ENCODE measurements around the gene SCUBE1. TPM values are rescaled to one million over a fixed set of nuclear protein-coding genes. Genes with fewer than 3 reads are reported as not detected.

Gene SCUBE1
- total RNA-seq, 1 donor from 2014 or later: not detected

DNA sequence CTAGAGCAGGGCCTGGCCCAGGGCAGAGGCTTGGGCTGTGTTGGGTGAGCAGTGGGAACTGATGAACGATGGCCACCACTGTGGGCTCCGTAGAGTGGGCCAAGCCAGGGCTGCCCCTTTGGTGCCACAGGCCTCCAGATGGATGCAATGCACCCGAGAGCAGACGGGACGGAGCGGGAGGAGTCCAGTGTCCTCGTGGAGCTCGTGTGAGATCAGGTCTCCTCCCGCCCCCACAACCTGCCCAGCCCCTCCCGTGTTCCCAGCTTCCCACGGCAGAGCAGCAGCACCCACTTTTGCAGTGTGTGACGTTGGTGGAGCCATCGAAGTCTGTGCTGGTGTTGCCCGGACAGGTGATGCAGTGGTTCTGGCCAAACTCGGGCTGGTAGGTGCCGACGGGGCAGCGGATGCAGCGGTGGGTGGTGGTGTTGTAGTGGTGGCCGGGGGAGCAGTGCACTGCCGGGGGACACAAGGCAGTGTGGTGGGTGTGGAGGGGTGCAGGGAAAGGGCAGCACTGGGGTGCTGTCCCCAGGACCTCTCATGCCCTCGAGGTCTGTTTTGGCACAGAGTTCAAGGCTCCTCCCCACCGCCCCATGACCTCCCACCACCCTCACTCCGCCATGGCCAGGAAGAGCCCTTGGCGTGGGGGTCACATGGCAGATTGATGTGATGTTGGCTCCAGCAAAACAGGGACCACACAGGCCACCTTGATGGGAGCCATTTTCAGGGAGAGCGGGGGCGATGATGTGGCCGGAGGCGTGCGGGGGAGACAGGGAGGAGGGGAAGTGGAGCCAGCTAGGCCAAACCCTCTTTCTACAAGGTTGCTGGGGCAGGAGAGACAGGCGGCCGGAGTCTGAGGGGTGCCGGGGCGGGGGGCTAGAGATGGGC is 132.3 kb downstream of the SCUBE1 start:
- DNase-seq (ENCODE audit: low read depth): no peak
- TF ChIP-seq, protein P1, sequence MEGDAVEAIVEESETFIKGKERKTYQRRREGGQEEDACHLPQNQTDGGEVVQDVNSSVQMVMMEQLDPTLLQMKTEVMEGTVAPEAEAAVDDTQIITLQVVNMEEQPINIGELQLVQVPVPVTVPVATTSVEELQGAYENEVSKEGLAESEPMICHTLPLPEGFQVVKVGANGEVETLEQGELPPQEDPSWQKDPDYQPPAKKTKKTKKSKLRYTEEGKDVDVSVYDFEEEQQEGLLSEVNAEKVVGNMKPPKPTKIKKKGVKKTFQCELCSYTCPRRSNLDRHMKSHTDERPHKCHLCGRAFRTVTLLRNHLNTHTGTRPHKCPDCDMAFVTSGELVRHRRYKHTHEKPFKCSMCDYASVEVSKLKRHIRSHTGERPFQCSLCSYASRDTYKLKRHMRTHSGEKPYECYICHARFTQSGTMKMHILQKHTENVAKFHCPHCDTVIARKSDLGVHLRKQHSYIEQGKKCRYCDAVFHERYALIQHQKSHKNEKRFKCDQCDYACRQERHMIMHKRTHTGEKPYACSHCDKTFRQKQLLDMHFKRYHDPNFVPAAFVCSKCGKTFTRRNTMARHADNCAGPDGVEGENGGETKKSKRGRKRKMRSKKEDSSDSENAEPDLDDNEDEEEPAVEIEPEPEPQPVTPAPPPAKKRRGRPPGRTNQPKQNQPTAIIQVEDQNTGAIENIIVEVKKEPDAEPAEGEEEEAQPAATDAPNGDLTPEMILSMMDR (conservative IDR thresholded peaks at IDR 0.05; ENCODE audit: low read depth, low read length): no peak
- H3K4me3 ChIP-seq (ENCODE audit: low read depth, low read length): no peak overlapping the region

DNA sequence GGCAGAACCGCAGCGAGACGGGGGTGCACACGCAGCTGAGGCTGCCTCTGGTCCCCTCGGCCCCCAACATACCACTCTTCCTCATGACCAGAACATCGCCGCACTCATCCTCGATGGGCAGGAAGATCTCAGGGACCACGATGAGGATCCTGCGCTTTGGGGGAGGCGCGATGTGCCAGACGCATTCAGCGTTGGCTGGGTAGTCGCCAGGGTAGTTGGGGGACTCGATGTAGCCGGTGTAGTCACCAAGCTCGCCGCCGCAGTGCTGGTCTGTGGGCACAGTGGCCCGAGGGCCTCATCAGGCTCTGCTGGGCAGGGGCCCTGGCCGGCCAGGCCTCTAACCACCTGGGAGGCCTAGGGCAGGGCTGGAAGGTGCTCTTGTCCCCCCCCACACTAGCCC is 133.2 kb downstream of the SCUBE1 start:
- DNase-seq (ENCODE audit: low read depth): no peak

DNA sequence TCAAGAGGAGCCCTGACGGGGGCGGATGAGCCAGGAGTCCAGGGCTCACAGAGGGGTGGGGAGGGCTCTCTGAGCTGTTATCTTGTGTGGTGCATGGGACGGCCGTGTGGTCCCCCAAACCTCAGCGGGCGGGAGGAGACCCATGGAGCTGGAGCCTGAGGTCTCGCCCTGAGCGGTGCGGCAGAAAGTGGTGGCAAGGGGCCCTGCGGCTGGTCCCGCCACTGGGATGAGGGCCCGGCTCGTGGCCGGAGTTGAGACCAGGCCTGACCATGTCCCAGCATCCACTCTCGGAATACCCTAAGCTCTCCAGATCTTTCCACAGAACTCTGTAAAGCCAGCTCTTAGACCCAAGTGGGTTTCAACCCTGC is 133.7 kb downstream of the SCUBE1 start:
- DNase-seq (ENCODE audit: low read depth): no peak
- TF ChIP-seq, protein P1 (conservative IDR thresholded peaks at IDR 0.05; ENCODE audit: low read depth, low read length): no peak
- H3K4me3 ChIP-seq (ENCODE audit: low read depth, low read length): no peak overlapping the region

More for the DNA sequence above, 133.2 kb downstream of the SCUBE1 start:
- TF ChIP-seq, protein P1 (conservative IDR thresholded peaks at IDR 0.05; ENCODE audit: low read depth, low read length): no peak
- no peak overlapping the region for H3K4me3 ChIP-seq (ENCODE audit: low read depth, low read length)

DNA sequence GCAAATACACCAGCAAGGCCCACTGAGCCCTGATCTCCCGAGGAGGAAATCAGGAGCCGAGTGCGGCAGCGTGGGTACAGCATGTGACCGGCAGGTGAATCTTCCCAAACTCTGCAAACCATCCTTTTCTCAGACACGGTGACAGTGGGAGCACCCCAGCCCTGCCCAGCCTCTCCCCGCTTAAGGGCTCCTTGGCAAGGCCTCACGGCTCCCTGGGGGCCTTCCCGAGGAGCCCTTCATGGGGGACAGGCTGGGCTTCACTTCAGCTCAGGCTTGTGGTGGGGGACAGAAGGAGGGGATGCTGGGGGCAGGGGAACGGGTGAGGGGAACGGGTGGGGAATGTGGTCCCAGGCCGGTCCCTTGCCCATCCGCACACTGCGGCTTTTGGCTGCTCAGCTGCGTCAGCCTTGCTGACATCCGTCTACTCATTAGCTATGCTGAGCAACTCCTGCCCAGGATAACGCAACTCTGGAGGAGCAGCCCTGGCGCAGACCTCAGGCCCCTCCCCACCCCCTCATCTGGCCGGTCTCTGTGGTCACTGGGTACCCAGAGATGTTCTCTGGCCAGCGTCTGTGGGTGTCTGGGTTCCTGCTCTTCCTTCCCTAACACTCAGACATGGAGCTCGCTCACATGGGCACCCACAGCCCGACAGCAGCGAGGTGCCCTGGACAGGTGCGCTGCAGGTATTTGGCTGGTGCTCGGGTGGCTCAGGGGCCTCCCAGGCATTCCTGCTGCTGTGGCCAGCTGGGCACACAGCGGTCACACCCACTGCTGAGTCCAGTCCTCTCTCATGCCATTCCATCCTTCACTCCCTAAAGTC is 134.3 kb downstream of the SCUBE1 start:
- DNase-seq (ENCODE audit: low read depth): no peak
- no peak overlapping the region for H3K4me3 ChIP-seq (ENCODE audit: low read depth, low read length)
- TF ChIP-seq, protein P1 (conservative IDR thresholded peaks at IDR 0.05; ENCODE audit: low read depth, low read length): no peak

DNA sequence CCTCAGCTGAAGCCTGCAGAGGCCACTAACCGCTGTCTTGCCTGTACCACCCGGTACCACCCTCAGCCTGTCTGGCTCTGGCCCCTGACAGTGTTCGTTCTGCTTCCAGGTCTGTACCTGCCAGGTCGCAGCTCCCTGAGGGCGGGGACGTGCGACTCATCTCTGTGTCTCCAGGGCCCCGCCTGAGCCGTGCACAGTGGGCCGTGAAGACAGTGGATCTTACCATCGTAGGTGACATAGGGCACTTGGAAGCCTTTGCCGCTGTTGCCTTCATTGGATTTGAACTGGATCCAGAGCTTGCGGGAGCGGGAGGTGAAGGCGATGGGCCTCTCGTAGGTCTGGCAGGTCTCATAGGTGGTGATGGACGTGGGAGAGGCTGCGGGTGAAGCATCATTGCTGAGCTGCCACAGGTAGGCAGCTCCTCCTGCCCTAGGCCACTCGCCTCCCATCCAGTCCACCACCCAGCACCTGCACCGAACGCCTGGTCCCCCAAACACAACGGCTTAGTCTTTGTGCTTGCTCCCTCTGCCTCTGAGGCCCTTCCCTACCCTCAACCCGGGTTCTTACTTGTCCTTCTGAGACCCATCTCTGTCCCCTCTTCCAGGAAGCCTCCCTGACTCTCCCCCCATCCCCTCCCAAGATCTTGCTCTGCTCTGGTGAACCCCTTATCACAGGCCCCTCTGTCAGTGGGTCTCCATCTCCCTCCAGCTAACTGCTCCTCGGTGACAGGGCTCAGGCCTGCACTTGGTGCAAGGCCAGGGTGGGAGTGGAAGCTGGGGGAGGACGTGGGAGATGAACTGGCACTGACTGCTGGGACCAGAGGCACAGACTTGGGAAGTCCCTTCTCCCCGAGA is 135.1 kb downstream of the SCUBE1 start:
- H3K4me3 ChIP-seq (ENCODE audit: low read depth, low read length): no peak overlapping the region
- TF ChIP-seq, protein P1 (conservative IDR thresholded peaks at IDR 0.05; ENCODE audit: low read depth, low read length): no peak
- no peak for DNase-seq (ENCODE audit: low read depth)

DNA sequence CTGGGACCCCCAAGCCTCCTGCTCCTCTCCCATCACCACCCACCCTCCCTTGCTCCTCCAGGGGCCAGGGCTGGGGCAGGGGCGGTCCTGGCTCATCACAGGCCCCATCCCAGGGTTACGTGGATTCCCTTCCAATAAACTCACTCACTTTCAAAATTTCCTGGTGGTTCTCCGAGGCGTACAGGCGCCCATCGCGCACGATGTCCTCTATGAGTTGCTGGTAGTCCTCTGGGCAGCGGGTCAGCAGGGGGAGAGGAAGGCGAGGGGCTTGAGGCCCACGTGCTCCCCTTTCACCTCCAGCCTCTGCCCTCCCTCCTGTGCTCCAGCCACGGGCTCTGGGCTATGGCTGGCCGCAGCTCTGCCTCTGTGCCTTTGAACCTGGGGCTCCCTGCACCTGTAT is 135.8 kb downstream of the SCUBE1 start:
- H3K4me3 ChIP-seq (ENCODE audit: low read depth, low read length): no peak overlapping the region
- TF ChIP-seq, protein P1 (conservative IDR thresholded peaks at IDR 0.05; ENCODE audit: low read depth, low read length): no peak
- no peak for DNase-seq (ENCODE audit: low read depth)

Data from epithelial cell of proximal tubule (primary cell).